GM20431 (cell line): ENCODE data around the gene CACNA2D3.

ENCODE experiments used
- in situ Hi-C: fragments of 300-500 bp; cut with MseI, MboI; formaldehyde crosslinking; loops from one replicate; pipeline ENCODE4 v1.15.0; 2020; ENCODE audit warnings: low sequenced_read_pairs; ENCODE audit not compliant: unreplicated experiment

The CACNA2D3 gene

GRCh38 chr3:54905261-54905888, 783.0 kb downstream of the CACNA2D3 start:
- in situ Hi-C loops, result no loop called here

GRCh38 chr3:54905920-54906319, 783.6 kb downstream of the CACNA2D3 start:
- in situ Hi-C loops, result no loop called here

- in situ Hi-C loops, result no loop called here
These were observed 784.4 kb downstream of the CACNA2D3 start for GRCh38 chr3:54906763-54907162.

- in situ Hi-C loops, result no loop called here
These were observed 786.8 kb downstream of the CACNA2D3 start for GRCh38 chr3:54909191-54909590.

GRCh38 chr3:54914180-54914579, 791.8 kb downstream of the CACNA2D3 start:
- in situ Hi-C loops, result no loop called here

- in situ Hi-C loops, result no loop called here
These were observed 792.8 kb downstream of the CACNA2D3 start for GRCh38 chr3:54915181-54915580.

- in situ Hi-C loops, result no loop called here
These were observed 793.6 kb downstream of the CACNA2D3 start for GRCh38 chr3:54915976-54916375.

- in situ Hi-C loops, result no loop called here
These were observed 794.4 kb downstream of the CACNA2D3 start for GRCh38 chr3:54916732-54917131.

GRCh38 chr3:54917174-54917573, 794.8 kb downstream of the CACNA2D3 start:
- in situ Hi-C loops, result no loop called here

- in situ Hi-C loops, result no loop called here
These were observed 795.5 kb downstream of the CACNA2D3 start for GRCh38 chr3:54917862-54918261.

GRCh38 chr3:54918516-54918915, 796.2 kb downstream of the CACNA2D3 start:
- in situ Hi-C loops, result no loop called here

- in situ Hi-C loops, result no loop called here
These were observed 805.9 kb downstream of the CACNA2D3 start, which contains the start of gene LRTM1 for GRCh38 chr3:54928046-54928770. Gene LRTM1 (minus strand): TSS chr3:54928059. CDS start chr3:54927911, 148 bp downstream.

- in situ Hi-C loops, result no loop called here
These were observed 808.8 kb downstream of the CACNA2D3 start for GRCh38 chr3:54931182-54931581.

- in situ Hi-C loops, result no loop called here
These were observed 810.3 kb downstream of the CACNA2D3 start for GRCh38 chr3:54932606-54933005.

- in situ Hi-C loops, result no loop called here
These were observed 813.5 kb downstream of the CACNA2D3 start for GRCh38 chr3:54935869-54936268.

- in situ Hi-C loops, result no loop called here
These were observed 814.2 kb downstream of the CACNA2D3 start for GRCh38 chr3:54936561-54936960.

GRCh38 chr3:54939557-54940300, 817.4 kb downstream of the CACNA2D3 start:
- in situ Hi-C loops, result no loop called here

- in situ Hi-C loops, result no loop called here
These were observed 818.6 kb downstream of the CACNA2D3 start for GRCh38 chr3:54940971-54941370.

GRCh38 chr3:54941690-54942362, 819.5 kb downstream of the CACNA2D3 start:
- in situ Hi-C loops, result no loop called here

GRCh38 chr3:54949491-54950044, 827.2 kb downstream of the CACNA2D3 start:
- in situ Hi-C loops, result no loop called here
